Measurements from ENCODE around the gene IL36B. TPM values are rescaled to one million over a fixed set of nuclear protein-coding genes. Genes with fewer than 3 reads are reported as not detected.

IL36B gene
- total and polyA plus RNA-seq, 9 of the 15 experiments (the other 6 are each of a cell fraction or from before 2014, with no cell fraction given) = not detected

DNA sequence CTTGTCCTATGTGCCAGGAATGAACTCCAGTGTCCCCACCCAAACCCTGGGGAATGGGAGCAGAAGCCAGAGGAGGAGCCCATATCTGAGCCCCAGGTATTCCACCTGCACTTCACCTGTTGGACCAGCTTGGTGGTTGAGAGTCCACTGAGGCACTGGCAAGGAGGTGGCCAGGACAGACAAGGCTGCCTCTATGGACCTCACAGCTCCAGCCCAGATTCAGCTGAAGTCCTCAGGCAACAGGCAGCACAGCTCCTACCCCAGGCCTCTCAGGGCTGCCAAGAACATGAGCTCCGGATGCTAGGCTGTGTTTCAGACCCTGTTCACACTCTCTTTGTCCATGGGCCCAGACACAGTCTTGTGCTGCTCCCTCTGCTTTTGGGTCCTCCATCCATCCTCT is 12.2 kb upstream of the IL36B start:
- Histone ChIP-seq H3K4me2 (ENCODE audit: insufficient read depth, low read length) (no peak overlapping the region), H3K27ac (ENCODE audit: extremely low read depth, low read depth, low read length) (no peak overlapping the region), H3K9me3 (replicated peaks; ENCODE audit: control insufficient read depth, insufficient read depth, low read depth, low read length) (no peaks in the 10 kb centered on the region), H3K36me3 (ENCODE audit: control insufficient read depth, insufficient read depth, low read length) (no peaks in the 10 kb centered on the region), H3K27me3 (ENCODE audit: control insufficient read depth in 2 of 2, insufficient read depth in 2 of 2, low read length in 2 of 2) (peaks cover 0 to 24% of the 10 kb centered on the region in 2 experiments; a peak in 3 of 5 replicates), H3K9me1 (ENCODE audit: control insufficient read depth, insufficient read depth, low read length) (no peaks in the 10 kb centered on the region), H2AFZ (ENCODE audit: low read depth, low read length) (no peak overlapping the region), H3K9ac (ENCODE audit: insufficient read depth in 1 of 2, low read depth in 2 of 2, low read length in 2 of 2) (no peak overlapping the region), H4K20me1 (replicated peaks; ENCODE audit: control insufficient read depth, insufficient read depth, low read length) (no peaks in the 10 kb centered on the region), H3K4me1 (replicated peaks in 1 of 2; ENCODE audit: control insufficient read depth in 2 of 2, insufficient read depth in 2 of 2, low read length in 2 of 2) (no peaks in the 10 kb centered on the region), H3K79me2 (ENCODE audit: control insufficient read depth, insufficient read depth, low read length) (no peaks in the 10 kb centered on the region), H3K4me3 (no peak overlapping the region)
- WGBS (ENCODE audit: insufficient coverage, low coverage, missing lambda C conversion rate) = 0% methylated on average over 1 of the region's 1 CpG
- FAIRE-seq = no peak
- ATAC-seq = no peak
- intact Hi-C loops (cut with micrococcal nuclease) (no loop called here), in situ Hi-C loops (cut with MboI) (no loop called here)
- no peak for DNase-seq (ENCODE audit: extremely low read depth in 1 of 4, low spot score in 3 of 4)
- no TSS peak for BruUV-seq (replicated peaks)
- ChIA-PET POLR2A (interaction anchor here (1.1 kb wide), 1 partner anchor 9 kb away, joined by 3 read pairs; no protein-coding TSS in a partner anchor), CTCF (ENCODE audit: low intra/inter-chr PET ratio) (no interaction called here)
- TF ChIP-seq, protein P1, sequence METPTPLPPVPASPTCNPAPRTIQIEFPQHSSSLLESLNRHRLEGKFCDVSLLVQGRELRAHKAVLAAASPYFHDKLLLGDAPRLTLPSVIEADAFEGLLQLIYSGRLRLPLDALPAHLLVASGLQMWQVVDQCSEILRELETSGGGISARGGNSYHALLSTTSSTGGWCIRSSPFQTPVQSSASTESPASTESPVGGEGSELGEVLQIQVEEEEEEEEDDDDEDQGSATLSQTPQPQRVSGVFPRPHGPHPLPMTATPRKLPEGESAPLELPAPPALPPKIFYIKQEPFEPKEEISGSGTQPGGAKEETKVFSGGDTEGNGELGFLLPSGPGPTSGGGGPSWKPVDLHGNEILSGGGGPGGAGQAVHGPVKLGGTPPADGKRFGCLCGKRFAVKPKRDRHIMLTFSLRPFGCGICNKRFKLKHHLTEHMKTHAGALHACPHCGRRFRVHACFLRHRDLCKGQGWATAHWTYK (CRISPR knock-in tag; IDR thresholded peaks at IDR 0.05) = no peak
- TF ChIP-seq POLR2H (tag; IDR thresholded peaks at IDR 0.05; ENCODE audit: low read depth) (no peak), ZNF696 (CRISPR knock-in tag; conservative IDR thresholded peaks at IDR 0.05) (no peak), KLF1 (tag; IDR thresholded peaks at IDR 0.05) (no peak), ZNF384 (IDR thresholded peaks at IDR 0.05; ENCODE audit: low read depth, low read length) (no peak)

GRCh38 chr2:113064281-113064680 is 11.6 kb upstream of the IL36B start:
- Histone ChIP-seq H3K9me1 (ENCODE audit: control insufficient read depth, insufficient read depth, low read length) (no peaks in the 10 kb centered on the region), H2AFZ (ENCODE audit: low read depth, low read length) (no peak overlapping the region), H3K36me3 (ENCODE audit: control insufficient read depth, insufficient read depth, low read length) (no peaks in the 10 kb centered on the region), H3K9ac (ENCODE audit: insufficient read depth in 1 of 2, low read depth in 2 of 2, low read length in 2 of 2) (no peak overlapping the region), H3K27ac (ENCODE audit: extremely low read depth, low read depth, low read length) (no peak overlapping the region), H3K27me3 (ENCODE audit: control insufficient read depth in 2 of 2, insufficient read depth in 2 of 2, low read length in 2 of 2) (peaks cover 0 to 22% of the 10 kb centered on the region in 2 experiments; a peak in 3 of 5 replicates), H4K20me1 (replicated peaks; ENCODE audit: control insufficient read depth, insufficient read depth, low read length) (no peaks in the 10 kb centered on the region), H3K4me2 (ENCODE audit: insufficient read depth, low read length) (no peak overlapping the region), H3K79me2 (ENCODE audit: control insufficient read depth, insufficient read depth, low read length) (no peaks in the 10 kb centered on the region), H3K9me3 (replicated peaks; ENCODE audit: control insufficient read depth, insufficient read depth, low read depth, low read length) (no peaks in the 10 kb centered on the region), H3K4me1 (replicated peaks in 1 of 2; ENCODE audit: control insufficient read depth in 2 of 2, insufficient read depth in 2 of 2, low read length in 2 of 2) (no peaks in the 10 kb centered on the region), H3K4me3 (no peak overlapping the region)
- CTCF ChIA-PET (ENCODE audit: low intra/inter-chr PET ratio) = no interaction called here
- POLR2A ChIA-PET = interaction anchor here (1.1 kb wide), 1 partner anchor 9 kb away, joined by 3 read pairs; no protein-coding TSS in a partner anchor
- in situ Hi-C loops (cut with MboI) = no loop called here
- FAIRE-seq (no peak), DNase-seq (ENCODE audit: extremely low read depth in 1 of 4, low spot score in 3 of 4) (no peak), ATAC-seq (no peak)
- intact Hi-C loops (cut with micrococcal nuclease) = no loop called here
- WGBS (ENCODE audit: insufficient coverage, low coverage, missing lambda C conversion rate) = 0% methylated on average over 5 of the region's 5 CpGs
- no TSS peak for BruUV-seq (replicated peaks)
- TF ChIP-seq SMARCA4 (IDR thresholded peaks at IDR 0.05) (no peak), ZNF41 (CRISPR knock-in tag; conservative IDR thresholded peaks at IDR 0.05) (no peak), MEF2D (tag; conservative IDR thresholded peaks at IDR 0.05; ENCODE audit: low read depth) (no peak), ZC3H11A (IDR thresholded peaks at IDR 0.05; ENCODE audit: low read depth, low read length) (no peak), ZNF408 (CRISPR knock-in tag; IDR thresholded peaks at IDR 0.05; ENCODE audit: low read depth) (no peak)
- TF ChIP-seq, protein P2, sequence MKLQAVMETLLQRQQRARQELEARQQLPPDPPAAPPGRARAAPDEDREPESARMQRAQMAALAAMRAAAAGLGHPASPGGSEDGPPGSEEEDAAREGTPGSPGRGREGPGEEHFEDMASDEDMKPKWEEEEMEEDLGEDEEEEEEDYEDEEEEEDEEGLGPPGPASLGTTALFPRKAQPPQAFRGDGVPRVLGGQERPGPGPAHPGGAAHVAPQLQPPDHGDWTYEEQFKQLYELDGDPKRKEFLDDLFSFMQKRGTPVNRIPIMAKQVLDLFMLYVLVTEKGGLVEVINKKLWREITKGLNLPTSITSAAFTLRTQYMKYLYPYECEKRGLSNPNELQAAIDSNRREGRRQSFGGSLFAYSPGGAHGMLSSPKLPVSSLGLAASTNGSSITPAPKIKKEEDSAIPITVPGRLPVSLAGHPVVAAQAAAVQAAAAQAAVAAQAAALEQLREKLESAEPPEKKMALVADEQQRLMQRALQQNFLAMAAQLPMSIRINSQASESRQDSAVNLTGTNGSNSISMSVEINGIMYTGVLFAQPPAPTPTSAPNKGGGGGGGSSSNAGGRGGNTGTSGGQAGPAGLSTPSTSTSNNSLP (IDR thresholded peaks at IDR 0.05; ENCODE audit: borderline replicate concordance, low read depth, low read length) = no peak
- TF ChIP-seq, protein P3, sequence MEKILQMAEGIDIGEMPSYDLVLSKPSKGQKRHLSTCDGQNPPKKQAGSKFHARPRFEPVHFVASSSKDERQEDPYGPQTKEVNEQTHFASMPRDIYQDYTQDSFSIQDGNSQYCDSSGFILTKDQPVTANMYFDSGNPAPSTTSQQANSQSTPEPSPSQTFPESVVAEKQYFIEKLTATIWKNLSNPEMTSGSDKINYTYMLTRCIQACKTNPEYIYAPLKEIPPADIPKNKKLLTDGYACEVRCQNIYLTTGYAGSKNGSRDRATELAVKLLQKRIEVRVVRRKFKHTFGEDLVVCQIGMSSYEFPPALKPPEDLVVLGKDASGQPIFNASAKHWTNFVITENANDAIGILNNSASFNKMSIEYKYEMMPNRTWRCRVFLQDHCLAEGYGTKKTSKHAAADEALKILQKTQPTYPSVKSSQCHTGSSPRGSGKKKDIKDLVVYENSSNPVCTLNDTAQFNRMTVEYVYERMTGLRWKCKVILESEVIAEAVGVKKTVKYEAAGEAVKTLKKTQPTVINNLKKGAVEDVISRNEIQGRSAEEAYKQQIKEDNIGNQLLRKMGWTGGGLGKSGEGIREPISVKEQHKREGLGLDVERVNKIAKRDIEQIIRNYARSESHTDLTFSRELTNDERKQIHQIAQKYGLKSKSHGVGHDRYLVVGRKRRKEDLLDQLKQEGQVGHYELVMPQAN (IDR thresholded peaks at IDR 0.05; ENCODE audit: borderline replicate concordance) = no peak
